Hepatocyte (in vitro differentiated cells): ENCODE results near the gene TOX2. TPM values are rescaled to one million over a fixed set of nuclear protein-coding genes. Genes with fewer than 3 reads are reported as not detected.
A peak's percentile ranks its signal among the peaks of the same experiment; 100 is the strongest.

Experiments used
- DNase-seq: peaks from one replicate; pipeline ENCODE4 v3.0.0-alpha.2; 2016; ENCODE audit warnings: low spot score
- H2AFZ ChIP-seq: fragments of 200-600 bp; sonication (generic); 2 replicates; pipeline ENCODE4 v1.6.0; 2016; ENCODE audit warnings: antibody characterized with exemption, mild to moderate bottlenecking
- H3K27ac ChIP-seq: fragments of 200-600 bp; sonication (generic); 2 replicates; pipeline ENCODE4 v1.5.1; 2016; ENCODE audit warnings: mild to moderate bottlenecking
- H3K27me3 ChIP-seq: fragments of 200-600 bp; sonication (generic); 2 replicates; pipeline ENCODE4 v1.6.1; 2016
- H3K36me3 ChIP-seq: fragments of 200-600 bp; sonication (generic); replicated peaks from 2 replicates; pipeline ENCODE4 v1.5.1; 2016; ENCODE audit warnings: low read depth; ENCODE audit not compliant: insufficient read depth
- H3K4me1 ChIP-seq: fragments of 200-600 bp; sonication (generic); 2 replicates; pipeline ENCODE4 v1.5.1; 2016; ENCODE audit warnings: mild to moderate bottlenecking, moderate library complexity; ENCODE audit not compliant: insufficient read depth
- H3K4me2 ChIP-seq: fragments of 200-600 bp; sonication (generic); 2 replicates; pipeline ENCODE4 v1.6.0; 2016
- H3K4me3 ChIP-seq: fragments of 200-600 bp; sonication (generic); 2 replicates; pipeline ENCODE4 v1.5.1; 2016; ENCODE audit warnings: mild to moderate bottlenecking
- H3K79me2 ChIP-seq: fragments of 200-600 bp; sonication (generic); 2 replicates; pipeline ENCODE4 v1.6.0; 2017; ENCODE audit warnings: mild to moderate bottlenecking
- H3K9me2 ChIP-seq: fragments of 200-600 bp; sonication (generic); replicated peaks from 2 replicates; pipeline ENCODE4 v1.6.0; 2017; ENCODE audit warnings: mild to moderate bottlenecking; ENCODE audit not compliant: insufficient read depth
- H3K9me3 ChIP-seq: fragments of 200-600 bp; sonication (generic); 2 replicates; pipeline ENCODE4 v1.5.1; 2016; ENCODE audit warnings: low read depth, mild to moderate bottlenecking
- H4K20me1 ChIP-seq: fragments of 200-600 bp; sonication (generic); 2 replicates; pipeline ENCODE4 v1.6.0; 2016; ENCODE audit warnings: mild to moderate bottlenecking; ENCODE audit not compliant: insufficient read depth, poor library complexity, severe bottlenecking
- CTCF ChIP-seq: fragments of 200-600 bp; sonication (generic); IDR thresholded peaks from 2 replicates; pipeline ENCODE4 v1.5.1; 2016; ENCODE audit warnings: antibody characterized with exemption, mild to moderate bottlenecking; ENCODE audit not compliant: poor library complexity
- EZH2 ChIP-seq: fragments of 200-600 bp; sonication (generic); IDR thresholded peaks from 2 replicates; pipeline ENCODE4 v1.6.1; 2016; ENCODE audit warnings: antibody characterized with exemption, mild to moderate bottlenecking, borderline replicate concordance
- EZH2phosphoT487 ChIP-seq: fragments of 200-600 bp; sonication (generic); IDR thresholded peaks from one replicate; pipeline ENCODE4 v1.6.1; 2018; ENCODE audit warnings: antibody characterized with exemption, mild to moderate bottlenecking, low read depth, moderate library complexity; ENCODE audit not compliant: unreplicated experiment, severe bottlenecking
- WGBS: methylation state at CpG from one replicate; pipeline ENCODE4 v1.1.6; 2016; ENCODE audit warnings: low lambda C conversion rate; ENCODE audit errors: missing lambda C conversion rate; 5-methylcytosine and 5-hydroxymethylcytosine counted together
- polyA plus RNA-seq: library from polyadenylated mRNA; unstranded; fragments of >200 nt; fragmentation: Nextera tagmentation; extraction: Ambion mirVana; gene quantifications from 2 replicates; pipeline ENCODE4 v1.2.1, GENCODE V29; 2016
- total RNA-seq: library from RNA; depleted of rRNA; stranded (reverse); fragments of >200 nt; gene quantifications from 2 replicates; pipeline ENCODE4 v1.2.3, GENCODE V29; 2014

TOX2 gene
- total and polyA plus RNA-seq, 2 experiments from 2014 or later, result 0.87 to 12.1 TPM

GRCh38 chr20:43938017-43938655 lies 23.5 kb downstream of the TOX2 start:
- Histone ChIP-seq H3K27me3 (no peaks in the 10 kb centered on the region), H3K9me3 (no peaks in the 10 kb centered on the region), H3K27ac (no peak overlapping the region), H4K20me1 (no peaks in the 10 kb centered on the region), H3K36me3 (no peaks in the 10 kb centered on the region), H3K9me2 (no peaks in the 10 kb centered on the region), H3K4me2 (no peak overlapping the region), H2AFZ (no peak overlapping the region), H3K79me2 (no peaks in the 10 kb centered on the region), H3K4me3 (no peak overlapping the region), H3K4me1 (peaks cover 8% of the 10 kb centered on the region)
- no peak for DNase-seq
- WGBS, result 89% methylated on average over 12 of the region's 12 CpGs
- TF ChIP-seq EZH2 (no peak), CTCF (no peak), EZH2phosphoT487 (no peak)

GRCh38 chr20:43938932-43939761 lies 24.5 kb downstream of the TOX2 start:
- Histone ChIP-seq H3K79me2 (no peaks in the 10 kb centered on the region), H3K9me3 (no peaks in the 10 kb centered on the region), H4K20me1 (no peaks in the 10 kb centered on the region), H3K4me3 (no peak overlapping the region), H3K4me2 (no peak overlapping the region), H2AFZ (no peak overlapping the region), H3K9me2 (no peaks in the 10 kb centered on the region), H3K27ac (no peak overlapping the region), H3K4me1 (peaks cover 8% of the 10 kb centered on the region), H3K27me3 (no peaks in the 10 kb centered on the region), H3K36me3 (no peaks in the 10 kb centered on the region)
- 62% methylated on average over 9 of the region's 9 CpGs for WGBS
- DNase-seq, result peak; percentile 72
- no peak for TF ChIP-seq EZH2phosphoT487
- no peak for TF ChIP-seq CTCF
- TF ChIP-seq EZH2, result no peak

DNA sequence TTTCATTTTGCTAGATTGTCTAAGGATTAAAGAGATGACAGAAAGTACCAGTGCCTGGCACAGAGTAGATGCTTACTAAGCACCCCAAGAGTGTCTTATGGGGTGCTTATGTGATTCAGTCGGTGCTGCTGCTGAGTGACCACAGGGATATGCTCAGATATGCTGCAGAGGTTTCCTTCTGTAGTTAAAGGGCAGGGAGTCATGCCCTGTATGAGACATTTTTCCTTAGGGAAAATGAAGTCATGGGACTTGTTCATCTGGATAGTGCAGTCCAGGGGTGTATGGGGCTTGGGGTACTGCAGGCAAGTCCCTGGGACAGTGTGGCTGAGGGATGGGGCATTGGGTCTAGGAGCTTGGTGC lies 25.1 kb downstream of the TOX2 start:
- WGBS, result 67% methylated on average over 1 of the region's 1 CpG
- Histone ChIP-seq H3K4me2 (no peak overlapping the region), H3K27me3 (no peaks in the 10 kb centered on the region), H3K9me3 (no peaks in the 10 kb centered on the region), H3K36me3 (no peaks in the 10 kb centered on the region), H3K79me2 (no peaks in the 10 kb centered on the region), H3K4me3 (no peak overlapping the region), H2AFZ (no peak overlapping the region), H3K4me1 (peaks cover 8% of the 10 kb centered on the region), H3K9me2 (no peaks in the 10 kb centered on the region), H4K20me1 (no peaks in the 10 kb centered on the region), H3K27ac (no peak overlapping the region)
- TF ChIP-seq EZH2phosphoT487 (no peak), CTCF (no peak), EZH2 (no peak)
- DNase-seq, result no peak
